ENCODE measurements around the gene ONECUT2.
A peak's percentile ranks its signal among the peaks of the same experiment; 100 is the strongest.

The ONECUT2 gene

GRCh38 chr18:57427429-57428201, 7.6 kb upstream of the ONECUT2 start:
- Mint-ChIP-seq H3K4me3 (no peak overlapping the region), H3K9me3 (no peaks in the 10 kb centered on the region), H3K4me1 (ENCODE audit: low read depth) (peaks cover 8% of the 10 kb centered on the region), H3K27ac (peak overlapping the region; percentile 31), H3K36me3 (ENCODE audit: low read depth) (peaks cover 9% of the 10 kb centered on the region), H3K27me3 (ENCODE audit: low read depth) (peaks cover 67% of the 10 kb centered on the region)

GRCh38 chr18:57428221-57429150, 6.7 kb upstream of the ONECUT2 start:
- Mint-ChIP-seq H3K4me3 (no peak overlapping the region), H3K9me3 (no peaks in the 10 kb centered on the region), H3K27me3 (ENCODE audit: low read depth) (peaks cover 70% of the 10 kb centered on the region), H3K36me3 (ENCODE audit: low read depth) (peaks cover 9% of the 10 kb centered on the region), H3K4me1 (ENCODE audit: low read depth) (peaks cover 8% of the 10 kb centered on the region), H3K27ac (peak overlapping the region; percentile 20)

- Mint-ChIP-seq H3K36me3 (ENCODE audit: low read depth) (peaks cover 9% of the 10 kb centered on the region), H3K4me3 (no peak overlapping the region), H3K27me3 (ENCODE audit: low read depth) (peaks cover 80% of the 10 kb centered on the region), H3K4me1 (ENCODE audit: low read depth) (peaks cover 8% of the 10 kb centered on the region), H3K27ac (peak overlapping the region; percentile 20), H3K9me3 (no peaks in the 10 kb centered on the region)
These were observed 5.8 kb upstream of the ONECUT2 start for GRCh38 chr18:57429167-57430078.

- Mint-ChIP-seq H3K4me3 (no peak overlapping the region), H3K27me3 (ENCODE audit: low read depth) (peaks cover 82% of the 10 kb centered on the region), H3K36me3 (ENCODE audit: low read depth) (peaks cover 9% of the 10 kb centered on the region), H3K4me1 (ENCODE audit: low read depth) (peaks cover 8% of the 10 kb centered on the region), H3K9me3 (no peaks in the 10 kb centered on the region), H3K27ac (no peak overlapping the region)
These were observed 4.8 kb upstream of the ONECUT2 start for GRCh38 chr18:57430079-57431001.

GRCh38 chr18:57431002-57431382, 4.2 kb upstream of the ONECUT2 start:
- H3K9me3 Mint-ChIP-seq = no peaks in the 10 kb centered on the region
- H3K27me3 Mint-ChIP-seq (ENCODE audit: low read depth) = peaks cover 78% of the 10 kb centered on the region
- H3K36me3 Mint-ChIP-seq (ENCODE audit: low read depth) = peaks cover 9% of the 10 kb centered on the region
- peaks cover 8% of the 10 kb centered on the region for H3K4me1 Mint-ChIP-seq (ENCODE audit: low read depth)
- no peak overlapping the region for H3K27ac Mint-ChIP-seq
- no peak overlapping the region for H3K4me3 Mint-ChIP-seq

GRCh38 chr18:57431467-57432080, 3.6 kb upstream of the ONECUT2 start:
- H3K4me3 Mint-ChIP-seq = no peak overlapping the region
- no peaks in the 10 kb centered on the region for H3K9me3 Mint-ChIP-seq
- peaks cover 78% of the 10 kb centered on the region for H3K27me3 Mint-ChIP-seq (ENCODE audit: low read depth)
- peaks cover 10% of the 10 kb centered on the region for H3K4me1 Mint-ChIP-seq (ENCODE audit: low read depth)
- H3K36me3 Mint-ChIP-seq (ENCODE audit: low read depth) = peaks cover 9% of the 10 kb centered on the region
- no peak overlapping the region for H3K27ac Mint-ChIP-seq

GRCh38 chr18:57432140-57432539, 3.0 kb upstream of the ONECUT2 start:
- H3K4me1 Mint-ChIP-seq (ENCODE audit: low read depth) = peaks cover 12% of the 10 kb centered on the region

GRCh38 chr18:57432751-57433400, 2.3 kb upstream of the ONECUT2 start:
- Mint-ChIP-seq H3K9me3 (no peaks in the 10 kb centered on the region), H3K36me3 (ENCODE audit: low read depth) (peaks cover 12% of the 10 kb centered on the region), H3K27me3 (ENCODE audit: low read depth) (peaks cover 83% of the 10 kb centered on the region), H3K4me3 (no peak overlapping the region), H3K4me1 (ENCODE audit: low read depth) (peaks cover 16% of the 10 kb centered on the region), H3K27ac (peak overlapping the region; percentile 10)

More at GRCh38 chr18:57432140-57432539, 3.0 kb upstream of the ONECUT2 start:
- H3K27ac Mint-ChIP-seq = no peak overlapping the region
- peaks cover 9% of the 10 kb centered on the region for H3K36me3 Mint-ChIP-seq (ENCODE audit: low read depth)
- peaks cover 78% of the 10 kb centered on the region for H3K27me3 Mint-ChIP-seq (ENCODE audit: low read depth)
- no peaks in the 10 kb centered on the region for H3K9me3 Mint-ChIP-seq
- H3K4me3 Mint-ChIP-seq = no peak overlapping the region

GRCh38 chr18:57433482-57433881, 1.7 kb upstream of the ONECUT2 start:
- Mint-ChIP-seq H3K9me3 (no peaks in the 10 kb centered on the region), H3K27me3 (ENCODE audit: low read depth) (peaks cover 89% of the 10 kb centered on the region), H3K4me1 (ENCODE audit: low read depth) (peaks cover 16% of the 10 kb centered on the region)

GRCh38 chr18:57433934-57434535, 1.1 kb upstream of the ONECUT2 start:
- Mint-ChIP-seq H3K27me3 (ENCODE audit: low read depth) (peaks cover 91% of the 10 kb centered on the region), H3K4me1 (ENCODE audit: low read depth) (peaks cover 14% of the 10 kb centered on the region), H3K9me3 (no peaks in the 10 kb centered on the region), H3K27ac (peak overlapping the region; percentile 45), H3K4me3 (no peak overlapping the region), H3K36me3 (ENCODE audit: low read depth) (peaks cover 12% of the 10 kb centered on the region)

More at GRCh38 chr18:57433482-57433881, 1.7 kb upstream of the ONECUT2 start:
- Mint-ChIP-seq H3K4me3 (no peak overlapping the region), H3K36me3 (ENCODE audit: low read depth) (peaks cover 12% of the 10 kb centered on the region), H3K27ac (peak overlapping the region; percentile 10)

GRCh38 chr18:57435846-57436190, 644 bp downstream of the ONECUT2 start:
- H3K36me3 Mint-ChIP-seq (ENCODE audit: low read depth) = peaks cover 8% of the 10 kb centered on the region
- no peaks in the 10 kb centered on the region for H3K9me3 Mint-ChIP-seq
- peaks cover 87% of the 10 kb centered on the region for H3K27me3 Mint-ChIP-seq (ENCODE audit: low read depth)
- peak overlapping the region; percentile 52 for H3K27ac Mint-ChIP-seq
- H3K4me3 Mint-ChIP-seq = no peak overlapping the region
- peaks cover 8% of the 10 kb centered on the region for H3K4me1 Mint-ChIP-seq (ENCODE audit: low read depth)

GRCh38 chr18:57436191-57436964, 1.2 kb downstream of the ONECUT2 start:
- Mint-ChIP-seq H3K27me3 (ENCODE audit: low read depth) (peaks cover 87% of the 10 kb centered on the region), H3K27ac (peak overlapping the region; percentile 57), H3K9me3 (no peaks in the 10 kb centered on the region), H3K4me1 (ENCODE audit: low read depth) (peaks cover 9% of the 10 kb centered on the region), H3K36me3 (ENCODE audit: low read depth) (peaks cover 8% of the 10 kb centered on the region), H3K4me3 (no peak overlapping the region)
